Suprapubic skin (tissue), 4 donors: Measurements from ENCODE around the gene ZDHHC3. TPM values are rescaled to one million over a fixed set of nuclear protein-coding genes. Genes with fewer than 3 reads are reported as not detected.

Source experiments
- DNase-seq, 2 donors: peaks; one replicate each; pipeline ENCODE4 v3.0.0-alpha.2; 2019; ENCODE audit warnings: low spot score in 2 of 2
- H3K27ac ChIP-seq: fragments of 200-600 bp; sonication (generic); one replicate; pipeline ENCODE4 v1.5.1; 2019
- H3K27me3 ChIP-seq: fragments of 200-600 bp; sonication (generic); one replicate; pipeline ENCODE4 v1.5.1; 2019
- H3K36me3 ChIP-seq: fragments of 200-600 bp; sonication (generic); one replicate; pipeline ENCODE4 v1.5.1; 2019
- H3K4me1 ChIP-seq: fragments of 200-600 bp; sonication (generic); one replicate; pipeline ENCODE4 v1.5.1; 2019
- H3K4me3 ChIP-seq: fragments of 200-600 bp; sonication (generic); one replicate; pipeline ENCODE4 v1.5.1; 2019; ENCODE audit warnings: mild to moderate bottlenecking
- H3K9me3 ChIP-seq: fragments of 200-600 bp; sonication (generic); one replicate; pipeline ENCODE4 v1.5.1; 2019
- EP300 ChIP-seq: sonication (generic); formaldehyde crosslinking; IDR thresholded peaks from one replicate; pipeline ENCODE4 v1.6.1; 2017; ENCODE audit warnings: antibody characterized with exemption
- POLR2A ChIP-seq, 2 donors: fragments of 450-650 bp; IDR thresholded peaks; one replicate each; pipeline ENCODE4 v1.6.1; 2017; ENCODE audit warnings: antibody characterized with exemption in 2 of 2, mild to moderate bottlenecking in 2 of 2, moderate library complexity in 2 of 2
- POLR2AphosphoS5 ChIP-seq, 3 donors: sonication (generic); formaldehyde crosslinking; IDR thresholded peaks; one replicate each; pipeline ENCODE4 v1.6.1; 2017; ENCODE audit warnings: antibody characterized with exemption in 3 of 3
- WGBS: methylation state at CpG from one replicate; pipeline ENCODE4 v1.1.5; 2018; 5-methylcytosine and 5-hydroxymethylcytosine counted together
- total RNA-seq, 4 donors: library from RNA; depleted of rRNA; stranded (reverse); fragments of >200 nt; gene quantifications; one replicate each; pipeline ENCODE4 v1.1.0, GENCODE V29; 2016
- TF ChIP-seq, protein P1 (sequence below), 2 donors: fragments of 200-600 bp in 1 of 2; fragments of 450-650 bp in 1 of 2; sonication (generic) in 1 of 2; IDR thresholded peaks; one replicate each; pipeline ENCODE4 v1.5.1; 2016 to 2019; ENCODE audit warnings: antibody characterized with exemption in 2 of 2, mild to moderate bottlenecking in 1 of 2, moderate library complexity in 1 of 2

The ZDHHC3 gene
- total RNA-seq, 4 donors from 2014 or later = 143 to 311 (median 175) TPM

DNA sequence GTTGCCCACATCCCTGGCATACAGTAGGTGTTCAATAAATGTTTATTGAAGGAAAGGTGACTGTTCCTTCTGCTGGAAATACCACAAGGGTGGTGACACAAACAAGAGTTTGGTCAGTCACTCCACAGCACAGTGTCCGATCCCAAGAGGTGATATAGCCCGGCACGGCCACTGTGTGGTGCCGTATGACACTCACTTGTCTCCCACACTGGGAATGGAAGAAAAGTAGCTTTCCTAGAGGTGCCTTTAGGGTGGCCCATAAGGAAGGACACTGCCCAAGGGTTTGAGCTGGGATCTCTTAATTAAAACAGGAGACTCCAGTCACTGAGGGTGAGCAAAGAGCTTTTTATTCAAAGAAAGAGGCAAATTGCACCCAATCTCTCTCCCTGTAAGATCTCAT lies 61.0 kb downstream of the ZDHHC3 start:
- no peak for DNase-seq
- Histone ChIP-seq H3K36me3 (peaks cover 26% of the 10 kb centered on the region), H3K4me1 (peaks cover under 1% of the 10 kb centered on the region), H3K27me3 (peaks cover 6% of the 10 kb centered on the region), H3K4me3 (no peak overlapping the region), H3K27ac (no peak overlapping the region), H3K9me3 (no peaks in the 10 kb centered on the region)
- no peak for TF ChIP-seq POLR2AphosphoS5 (IDR thresholded peaks at IDR 0.05)
- TF ChIP-seq, protein P1, sequence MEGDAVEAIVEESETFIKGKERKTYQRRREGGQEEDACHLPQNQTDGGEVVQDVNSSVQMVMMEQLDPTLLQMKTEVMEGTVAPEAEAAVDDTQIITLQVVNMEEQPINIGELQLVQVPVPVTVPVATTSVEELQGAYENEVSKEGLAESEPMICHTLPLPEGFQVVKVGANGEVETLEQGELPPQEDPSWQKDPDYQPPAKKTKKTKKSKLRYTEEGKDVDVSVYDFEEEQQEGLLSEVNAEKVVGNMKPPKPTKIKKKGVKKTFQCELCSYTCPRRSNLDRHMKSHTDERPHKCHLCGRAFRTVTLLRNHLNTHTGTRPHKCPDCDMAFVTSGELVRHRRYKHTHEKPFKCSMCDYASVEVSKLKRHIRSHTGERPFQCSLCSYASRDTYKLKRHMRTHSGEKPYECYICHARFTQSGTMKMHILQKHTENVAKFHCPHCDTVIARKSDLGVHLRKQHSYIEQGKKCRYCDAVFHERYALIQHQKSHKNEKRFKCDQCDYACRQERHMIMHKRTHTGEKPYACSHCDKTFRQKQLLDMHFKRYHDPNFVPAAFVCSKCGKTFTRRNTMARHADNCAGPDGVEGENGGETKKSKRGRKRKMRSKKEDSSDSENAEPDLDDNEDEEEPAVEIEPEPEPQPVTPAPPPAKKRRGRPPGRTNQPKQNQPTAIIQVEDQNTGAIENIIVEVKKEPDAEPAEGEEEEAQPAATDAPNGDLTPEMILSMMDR (IDR thresholded peaks at IDR 0.05) = peak in 1 of 2 donors; percentile 20
- 67% methylated on average over 4 of the region's 4 CpGs for WGBS

DNA sequence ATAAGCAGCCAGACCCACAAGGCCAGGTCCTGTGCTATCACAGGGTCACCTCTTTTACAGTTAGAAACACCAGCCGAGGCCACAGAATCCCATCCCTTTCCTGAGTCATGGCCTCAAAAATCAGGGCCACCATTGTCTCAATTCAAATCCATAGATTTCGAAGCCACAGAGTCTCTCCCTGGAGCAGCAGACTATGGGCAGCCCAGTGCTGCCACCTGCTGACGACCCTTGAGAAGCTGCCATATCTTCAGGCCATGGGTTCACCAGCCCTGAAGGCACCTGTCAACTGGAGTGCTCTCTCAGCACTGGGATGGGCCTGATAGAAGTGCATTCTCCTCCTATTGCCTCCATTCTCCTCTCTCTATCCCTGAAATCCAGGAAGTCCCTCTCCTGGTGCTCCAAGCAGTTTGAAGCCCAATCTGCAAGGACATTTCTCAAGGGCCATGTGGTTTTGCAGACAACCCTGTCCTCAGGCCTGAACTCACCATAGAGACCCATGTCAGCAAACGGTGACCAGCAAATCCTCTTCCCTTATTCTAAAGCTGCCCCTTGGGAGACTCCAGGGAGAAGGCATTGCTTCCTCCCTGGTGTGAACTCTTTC lies 62.0 kb downstream of the ZDHHC3 start:
- no peak for DNase-seq

DNA sequence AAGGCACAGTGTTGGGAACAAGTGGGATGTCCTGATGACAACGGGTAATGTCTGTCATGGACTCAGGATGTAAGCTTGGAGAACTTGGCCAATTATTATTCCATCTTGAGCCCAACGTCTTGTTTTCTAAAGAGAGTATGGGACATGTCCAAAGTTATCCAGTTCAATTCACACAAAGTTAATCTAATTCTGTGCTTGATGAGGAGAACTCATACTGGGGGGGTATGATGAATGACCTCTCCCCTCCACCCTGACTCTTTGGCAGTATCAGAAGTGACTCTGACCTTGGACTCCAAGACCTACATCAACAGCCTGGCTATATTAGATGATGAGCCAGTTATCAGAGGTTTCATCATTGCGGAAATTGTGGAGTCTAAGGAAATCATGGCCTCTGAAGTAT lies 65.3 kb downstream of the ZDHHC3 start:
- no peak for DNase-seq
- whole genome bisulfite sequencing = 94% methylated on average over 3 of the region's 3 CpGs
- Histone ChIP-seq H3K4me3 (no peak overlapping the region), H3K9me3 (no peaks in the 10 kb centered on the region), H3K4me1 (no peaks in the 10 kb centered on the region), H3K27me3 (peaks cover 7% of the 10 kb centered on the region), H3K27ac (no peak overlapping the region), H3K36me3 (peaks cover 1% of the 10 kb centered on the region)
- TF ChIP-seq, protein P1 (IDR thresholded peaks at IDR 0.05) = no peak
- TF ChIP-seq POLR2A (IDR thresholded peaks at IDR 0.05) = no peak
- TF ChIP-seq EP300 = no peak
- no peak for TF ChIP-seq POLR2AphosphoS5 (IDR thresholded peaks at IDR 0.05)

More for the DNA sequence above, 62.0 kb downstream of the ZDHHC3 start:
- H3K36me3 ChIP-seq = peaks cover 26% of the 10 kb centered on the region
- H3K4me3 ChIP-seq = no peak overlapping the region
- no peaks in the 10 kb centered on the region for H3K9me3 ChIP-seq
- no peak for TF ChIP-seq POLR2A (IDR thresholded peaks at IDR 0.05)
- TF ChIP-seq, protein P1 (IDR thresholded peaks at IDR 0.05) = peak; percentile 51 to 69
- H3K27me3 ChIP-seq = peaks cover 7% of the 10 kb centered on the region
- no peak overlapping the region for H3K27ac ChIP-seq
- 31% methylated on average over 4 of the region's 4 CpGs for WGBS
- no peaks in the 10 kb centered on the region for H3K4me1 ChIP-seq

DNA sequence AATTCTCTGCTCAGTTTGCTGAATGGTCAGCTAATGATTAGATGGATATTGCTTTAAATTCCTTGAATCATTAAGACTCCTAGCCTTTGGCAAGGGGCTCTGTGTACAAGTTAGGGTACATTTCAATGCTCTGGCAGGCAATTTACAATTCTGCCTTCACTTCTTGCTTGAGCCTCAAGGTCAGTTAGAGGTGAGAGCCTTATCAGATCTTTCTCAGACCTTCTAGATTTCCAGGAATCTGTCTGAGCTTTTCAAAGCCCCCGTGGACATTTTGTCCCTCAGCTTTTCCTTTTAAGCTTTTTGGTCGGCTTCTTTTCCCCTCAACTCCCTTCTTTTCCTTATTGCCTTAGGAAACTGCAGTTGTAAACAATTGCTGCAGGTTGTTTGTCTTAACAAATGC lies 66.9 kb downstream of the ZDHHC3 start:
- H3K9me3 ChIP-seq = no peaks in the 10 kb centered on the region
- H3K36me3 ChIP-seq = no peaks in the 10 kb centered on the region
- H3K27me3 ChIP-seq = peaks cover 7% of the 10 kb centered on the region
- no peak overlapping the region for H3K4me3 ChIP-seq
- H3K4me1 ChIP-seq = no peaks in the 10 kb centered on the region
- no peak for DNase-seq
- no peak for TF ChIP-seq POLR2AphosphoS5 (IDR thresholded peaks at IDR 0.05)
- TF ChIP-seq POLR2A (IDR thresholded peaks at IDR 0.05) = no peak
- TF ChIP-seq EP300 = no peak
- TF ChIP-seq, protein P1 (IDR thresholded peaks at IDR 0.05) = no peak
- H3K27ac ChIP-seq = no peak overlapping the region
- WGBS = 31% methylated on average over 2 of the region's 2 CpGs

DNA sequence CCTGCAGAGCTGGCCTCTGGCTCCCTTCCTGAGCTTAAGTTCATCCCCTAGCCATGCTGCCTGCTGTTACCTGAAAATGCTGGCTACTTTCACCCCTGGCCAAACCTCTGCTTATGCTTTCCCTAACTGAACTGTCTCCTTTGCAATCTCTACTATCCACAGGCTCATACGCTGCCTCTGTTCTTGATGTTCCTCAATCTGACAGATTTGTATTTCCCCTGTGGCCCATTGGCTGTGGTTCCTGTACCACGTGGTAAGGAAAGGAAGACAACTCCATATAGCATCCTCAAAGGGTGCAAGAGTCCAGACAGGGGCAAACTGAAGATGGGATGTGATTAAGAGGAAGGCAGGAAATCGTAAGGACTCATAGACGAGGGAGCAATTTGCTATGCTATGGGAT lies 68.4 kb downstream of the ZDHHC3 start:
- no peak for DNase-seq
- Histone ChIP-seq H3K27ac (no peak overlapping the region), H3K9me3 (no peaks in the 10 kb centered on the region), H3K36me3 (no peaks in the 10 kb centered on the region), H3K27me3 (peaks cover 7% of the 10 kb centered on the region), H3K4me1 (no peaks in the 10 kb centered on the region), H3K4me3 (no peak overlapping the region)
- no peak for TF ChIP-seq EP300
- TF ChIP-seq POLR2AphosphoS5 (IDR thresholded peaks at IDR 0.05) = no peak
- TF ChIP-seq POLR2A (IDR thresholded peaks at IDR 0.05) = no peak
- TF ChIP-seq, protein P1 (IDR thresholded peaks at IDR 0.05) = no peak
- 75% methylated on average over 4 of the region's 4 CpGs for WGBS
